IPS-NIHi11 (cell line): ENCODE measurements around the gene PTPRO.

Source experiments
- DNase-seq: peaks from one replicate; pipeline ENCODE4 v3.0.0; 2012; ENCODE audit warnings: mixed read lengths, low spot score

Gene PTPRO

DNA sequence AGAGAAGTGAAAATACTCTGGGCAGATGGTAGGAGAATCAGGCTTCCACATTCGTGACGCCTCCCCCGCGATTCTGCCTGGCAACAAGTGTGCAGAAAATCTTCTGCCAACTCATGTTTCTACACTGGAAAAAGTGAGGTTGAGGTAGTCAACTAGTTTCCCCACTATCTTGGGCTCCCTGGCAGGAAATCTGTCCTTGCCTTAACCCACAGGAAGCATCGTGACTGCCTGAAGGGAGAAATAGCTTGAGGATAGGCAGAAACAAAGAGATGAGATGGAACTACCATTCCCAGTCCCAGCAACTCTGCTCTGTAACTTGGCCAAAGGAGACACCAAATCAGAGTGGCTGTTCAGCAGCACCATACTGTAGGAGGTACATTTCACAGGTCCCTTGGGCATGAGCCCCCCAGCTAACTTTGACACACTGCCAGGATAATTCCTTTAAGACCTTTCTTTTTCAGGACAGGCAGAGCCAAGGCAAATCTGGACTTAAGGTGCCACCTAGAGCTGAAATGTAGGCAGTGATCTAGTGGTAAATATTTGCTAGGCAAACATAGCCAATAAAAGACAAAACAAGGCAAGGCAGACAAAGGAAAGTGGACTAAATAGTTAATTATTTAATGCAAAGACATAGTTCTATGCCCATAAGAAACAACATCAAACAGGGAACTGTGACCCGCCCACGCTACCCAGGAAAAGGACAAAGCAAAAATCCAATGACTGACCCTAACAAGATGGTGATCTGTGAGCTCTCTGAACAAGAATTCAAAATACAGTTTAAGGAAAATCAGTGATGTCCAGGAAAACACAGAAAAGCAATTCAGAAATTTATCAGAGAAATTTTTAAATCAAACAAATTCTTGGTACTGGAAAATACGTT is 205.1 kb downstream of the PTPRO start:
- DNase-seq = no peak

DNA sequence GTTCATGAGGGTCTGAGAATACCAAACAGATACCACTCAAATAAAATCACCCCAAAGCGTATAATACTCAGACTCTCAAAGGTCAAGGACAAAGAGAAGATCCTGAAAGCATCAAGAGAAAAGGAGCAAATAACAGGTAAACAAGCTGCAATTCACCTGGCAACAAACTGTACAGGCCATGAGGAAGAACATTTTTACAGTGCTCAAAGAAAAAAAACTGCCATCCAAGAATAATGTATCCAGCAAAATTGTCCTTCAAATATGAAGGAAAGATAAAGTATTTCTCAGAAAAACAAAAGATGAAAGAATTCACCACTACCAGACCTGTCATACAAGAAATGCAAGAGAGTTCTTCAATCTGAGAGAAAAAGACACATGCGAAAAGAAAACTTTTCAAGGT is 206.4 kb downstream of the PTPRO start:
- no peak for DNase-seq

DNA sequence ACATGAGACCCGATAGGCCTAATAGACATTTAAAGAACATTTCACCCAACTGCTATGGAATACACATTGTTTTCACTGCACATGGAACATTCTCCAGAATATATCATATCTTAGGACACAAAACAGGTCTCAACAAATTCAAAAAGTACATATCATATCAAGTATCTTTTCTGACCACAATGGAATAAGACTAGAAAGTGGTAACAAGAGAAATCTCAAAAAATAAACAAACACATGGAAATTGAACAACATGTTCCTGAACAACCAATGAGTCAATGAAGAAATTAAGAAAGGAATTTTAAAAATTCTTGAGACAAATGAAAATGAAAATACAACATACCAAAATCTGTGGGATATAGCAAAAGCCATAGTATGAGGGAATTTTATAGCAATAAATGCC is 208.1 kb downstream of the PTPRO start:
- DNase-seq = no peak

DNA sequence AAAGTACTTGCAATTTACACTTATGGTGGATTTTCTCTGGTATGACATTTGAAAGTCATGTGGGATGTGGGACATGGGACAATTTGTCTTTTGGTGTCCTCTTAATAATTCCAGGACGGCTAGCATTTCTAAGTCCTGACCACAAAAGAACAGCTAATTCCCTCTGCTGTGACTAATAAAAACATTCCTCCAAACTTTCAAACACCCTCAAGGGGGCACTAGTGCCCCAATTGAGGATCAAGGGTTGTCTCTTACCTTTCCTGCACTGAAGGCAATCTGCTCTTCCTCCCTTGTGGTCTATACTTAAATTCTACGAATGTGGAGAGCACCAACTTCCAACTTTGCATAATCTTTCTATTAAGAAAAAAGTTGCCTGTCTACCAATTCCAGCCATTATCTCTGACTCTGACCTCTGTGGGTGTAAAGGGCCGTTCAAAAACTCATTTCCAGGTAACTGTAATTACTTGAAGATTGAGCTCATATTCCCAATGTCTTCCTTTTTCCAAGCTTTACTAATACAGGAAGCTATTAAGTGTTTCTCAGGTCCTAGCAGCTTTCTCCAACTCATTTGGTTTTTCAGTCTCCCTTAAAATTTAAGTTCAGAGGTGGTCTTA is 210.2 kb downstream of the PTPRO start:
- DNase-seq = peak; percentile 73

- no peak for DNase-seq
These were observed 212.0 kb downstream of the PTPRO start for GRCh38 chr12:15534322-15534721.

DNA sequence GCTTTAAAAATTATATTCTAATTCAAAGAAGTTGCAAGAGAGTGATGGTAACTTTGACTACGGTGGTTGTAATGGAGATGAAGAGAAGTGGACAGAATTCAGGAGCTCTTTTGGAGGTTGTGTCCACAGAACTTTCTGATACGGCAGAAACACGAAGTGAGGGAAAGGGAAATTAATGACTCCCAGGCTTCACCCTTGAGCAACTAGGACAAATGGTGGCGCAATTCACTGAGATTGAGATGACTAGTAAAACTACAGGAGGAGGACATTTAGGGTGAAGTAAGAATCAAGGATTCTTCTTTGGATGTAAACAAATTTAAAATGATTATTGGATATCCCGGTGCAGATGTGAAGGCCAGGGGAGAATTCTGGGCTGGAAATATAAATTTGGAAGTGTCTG is 212.6 kb downstream of the PTPRO start:
- DNase-seq = no peak

DNA sequence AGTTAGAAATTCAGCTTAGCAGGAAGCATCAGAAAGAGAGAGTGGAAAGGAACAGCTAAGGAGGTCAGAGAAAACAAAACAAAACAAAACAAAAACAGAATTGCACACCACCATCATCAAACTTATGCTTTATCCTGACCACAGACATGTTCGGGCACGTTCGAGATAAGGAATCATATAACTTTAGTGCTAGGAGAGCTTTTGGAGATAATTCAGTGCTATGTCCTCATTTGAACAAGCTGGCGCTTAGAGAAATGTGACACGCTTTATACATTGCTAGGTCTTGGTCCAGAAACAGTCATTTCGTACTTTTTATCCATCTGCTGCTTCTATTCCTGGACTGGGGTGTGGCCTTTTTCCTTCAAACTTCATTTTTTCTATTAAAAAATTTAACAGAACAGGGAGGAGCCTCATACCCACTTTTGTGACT is 213.1 kb downstream of the PTPRO start:
- no peak for DNase-seq

- DNase-seq = no peak
These were observed 214.1 kb downstream of the PTPRO start for GRCh38 chr12:15536446-15536845.

- no peak for DNase-seq
These were observed 216.6 kb downstream of the PTPRO start for GRCh38 chr12:15538881-15539280.

DNA sequence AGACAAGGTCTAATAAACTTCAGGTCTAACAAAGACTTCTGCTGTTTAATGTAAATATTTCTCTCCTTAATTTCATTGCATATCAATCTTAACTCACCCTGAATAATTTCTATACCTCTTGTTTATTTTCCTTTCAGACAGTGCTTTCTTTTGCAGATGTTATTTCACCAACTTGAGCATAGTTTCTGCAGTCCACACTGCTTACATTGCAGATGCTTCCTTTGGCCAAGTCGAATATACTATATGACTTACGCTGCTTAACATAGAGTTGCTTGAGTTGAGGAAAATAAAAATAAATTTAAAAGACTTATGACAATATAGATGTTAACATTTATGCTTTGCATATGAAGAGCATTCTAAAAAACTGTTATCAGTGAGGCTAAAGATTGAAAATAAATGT is 217.7 kb downstream of the PTPRO start:
- DNase-seq = no peak

GRCh38 chr12:15540469-15540872 is 218.2 kb downstream of the PTPRO start:
- DNase-seq = no peak

- DNase-seq = no peak
These were observed 219.8 kb downstream of the PTPRO start for GRCh38 chr12:15541996-15542631.

DNA sequence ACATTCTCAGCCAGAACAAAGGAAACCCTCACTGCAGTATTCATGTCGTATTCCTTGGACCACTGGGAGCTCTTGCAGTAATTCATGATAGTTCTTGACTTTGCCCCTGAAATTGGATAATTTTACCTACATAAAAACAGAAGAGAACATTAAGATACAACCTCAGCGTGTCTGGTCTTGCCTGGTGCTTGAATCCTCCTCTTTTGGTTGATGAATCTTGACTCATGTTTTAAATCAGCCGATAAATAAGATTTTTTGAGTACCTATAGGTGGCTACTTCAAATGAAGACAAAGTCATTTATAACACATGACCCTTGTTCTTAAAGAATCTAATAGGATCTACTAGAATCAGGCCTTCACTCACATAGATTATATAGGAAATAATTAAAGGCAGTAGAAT is 221.0 kb downstream of the PTPRO start:
- no peak for DNase-seq

DNA sequence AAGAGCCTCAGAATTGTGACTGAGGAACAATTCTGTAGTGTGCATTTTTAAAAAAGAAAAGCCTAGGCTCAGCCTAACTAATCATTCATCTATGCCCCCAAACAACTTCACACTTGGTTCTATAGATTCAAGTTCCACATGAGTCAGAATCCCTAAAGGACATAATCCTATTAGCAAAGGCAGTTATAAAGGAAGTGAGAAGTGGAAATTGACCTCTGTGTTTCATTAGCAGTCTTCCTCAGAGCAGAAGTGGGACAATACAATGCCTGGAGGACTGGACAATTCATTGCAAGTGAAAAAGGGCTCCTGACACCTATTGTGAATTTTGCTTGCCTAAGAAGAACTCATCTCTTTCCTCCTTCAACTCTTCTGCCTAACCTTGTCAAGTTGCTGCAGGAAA is 222.3 kb downstream of the PTPRO start:
- DNase-seq = no peak

- no peak for DNase-seq
These were observed 223.0 kb downstream of the PTPRO start for GRCh38 chr12:15545334-15545733.

- no peak for DNase-seq
These were observed 223.9 kb downstream of the PTPRO start for GRCh38 chr12:15546102-15546701.

GRCh38 chr12:15547063-15547462 is 224.8 kb downstream of the PTPRO start:
- no peak for DNase-seq

GRCh38 chr12:15547691-15548090 is 225.4 kb downstream of the PTPRO start:
- DNase-seq = no peak

GRCh38 chr12:15550793-15551192 is 228.5 kb downstream of the PTPRO start:
- DNase-seq = no peak

- DNase-seq = no peak
These were observed 233.1 kb downstream of the PTPRO start for GRCh38 chr12:15555446-15555845.

DNA sequence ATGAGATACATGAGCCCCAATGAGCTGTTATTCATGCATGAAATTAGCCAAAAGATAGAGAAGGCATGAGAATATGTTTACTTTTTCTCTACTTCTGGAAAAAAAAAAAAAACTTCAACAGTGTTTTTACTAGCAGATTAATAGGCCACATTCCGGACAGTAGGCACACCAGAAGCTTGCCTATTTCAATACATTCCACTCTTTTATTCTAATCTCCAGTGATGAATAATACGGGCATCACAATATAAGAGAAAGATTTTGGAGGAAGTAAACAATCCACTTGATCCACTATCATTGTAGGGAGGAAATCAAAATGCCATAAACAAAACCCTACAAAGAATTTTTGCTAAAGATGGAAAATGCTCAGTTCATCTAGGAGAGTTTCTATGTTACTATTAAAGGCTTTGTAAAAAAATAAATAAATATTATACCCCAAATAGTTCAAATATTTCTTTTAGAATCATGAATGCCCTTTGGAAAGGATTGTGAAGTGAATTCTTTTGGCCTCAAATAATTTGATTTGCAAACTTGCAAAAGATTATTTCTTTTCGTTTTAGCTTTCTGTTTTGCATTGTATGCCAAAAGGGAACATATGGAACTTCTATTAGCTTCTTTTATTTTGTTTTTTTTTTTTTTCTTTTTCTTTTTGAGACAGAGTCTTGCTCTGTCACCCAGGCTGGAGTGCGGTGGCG is 234.2 kb downstream of the PTPRO start:
- DNase-seq = no peak

- DNase-seq = no peak
These were observed 236.7 kb downstream of the PTPRO start for GRCh38 chr12:15558915-15559528.
